SU-DHL-6 (cell line): ENCODE results near the gene TMEM33.

Source experiments
- EZH2phosphoT487 ChIP-seq: fragments of 200-600 bp; sonication (generic), shearing (Covaris generic); conservative IDR thresholded peaks from 2 replicates; pipeline ENCODE4 v1.6.1; 2018; ENCODE audit warnings: mild to moderate bottlenecking, antibody characterized with exemption, low read length, moderate library complexity, mixed read lengths
- TF ChIP-seq, protein P1 (sequence below): fragments of 200-600 bp; sonication (generic); IDR thresholded peaks from one replicate; pipeline ENCODE4 v1.5.1; 2017; ENCODE audit warnings: antibody characterized with exemption, mild to moderate bottlenecking, low read length, moderate library complexity; ENCODE audit not compliant: insufficient read depth, poor library complexity, severe bottlenecking

DNA sequence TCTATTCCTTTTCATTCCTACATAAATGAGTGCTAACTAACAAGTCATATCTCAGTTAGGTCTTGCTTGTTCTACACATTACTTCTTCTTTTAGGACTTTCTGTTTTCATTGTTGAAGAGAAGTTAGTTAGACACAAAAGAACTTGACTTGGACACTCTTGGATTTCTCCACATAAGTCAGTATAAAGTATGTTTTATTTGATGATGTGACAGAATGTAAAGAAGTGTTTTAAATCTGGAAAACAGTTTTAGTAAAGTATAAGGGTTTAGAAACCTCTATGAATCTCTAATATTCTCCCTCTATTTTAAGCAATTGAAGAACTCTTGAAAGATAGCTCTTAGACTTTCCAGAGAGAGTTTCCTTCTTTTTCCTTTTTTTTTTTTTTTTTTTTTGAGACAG lies 38.6 kb upstream of the TMEM33 start:
- TF ChIP-seq, protein P1, sequence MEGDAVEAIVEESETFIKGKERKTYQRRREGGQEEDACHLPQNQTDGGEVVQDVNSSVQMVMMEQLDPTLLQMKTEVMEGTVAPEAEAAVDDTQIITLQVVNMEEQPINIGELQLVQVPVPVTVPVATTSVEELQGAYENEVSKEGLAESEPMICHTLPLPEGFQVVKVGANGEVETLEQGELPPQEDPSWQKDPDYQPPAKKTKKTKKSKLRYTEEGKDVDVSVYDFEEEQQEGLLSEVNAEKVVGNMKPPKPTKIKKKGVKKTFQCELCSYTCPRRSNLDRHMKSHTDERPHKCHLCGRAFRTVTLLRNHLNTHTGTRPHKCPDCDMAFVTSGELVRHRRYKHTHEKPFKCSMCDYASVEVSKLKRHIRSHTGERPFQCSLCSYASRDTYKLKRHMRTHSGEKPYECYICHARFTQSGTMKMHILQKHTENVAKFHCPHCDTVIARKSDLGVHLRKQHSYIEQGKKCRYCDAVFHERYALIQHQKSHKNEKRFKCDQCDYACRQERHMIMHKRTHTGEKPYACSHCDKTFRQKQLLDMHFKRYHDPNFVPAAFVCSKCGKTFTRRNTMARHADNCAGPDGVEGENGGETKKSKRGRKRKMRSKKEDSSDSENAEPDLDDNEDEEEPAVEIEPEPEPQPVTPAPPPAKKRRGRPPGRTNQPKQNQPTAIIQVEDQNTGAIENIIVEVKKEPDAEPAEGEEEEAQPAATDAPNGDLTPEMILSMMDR: no peak
- no peak for TF ChIP-seq EZH2phosphoT487
